Measurements from ENCODE around the gene LRRC8D. TPM values are rescaled to one million over a fixed set of nuclear protein-coding genes. Genes with fewer than 3 reads are reported as not detected.

Gene LRRC8D
- total and polyA plus RNA-seq, 2 of the 4 experiments (the other 2 are of a cell fraction) = 34.1 to 35.3 TPM

DNA sequence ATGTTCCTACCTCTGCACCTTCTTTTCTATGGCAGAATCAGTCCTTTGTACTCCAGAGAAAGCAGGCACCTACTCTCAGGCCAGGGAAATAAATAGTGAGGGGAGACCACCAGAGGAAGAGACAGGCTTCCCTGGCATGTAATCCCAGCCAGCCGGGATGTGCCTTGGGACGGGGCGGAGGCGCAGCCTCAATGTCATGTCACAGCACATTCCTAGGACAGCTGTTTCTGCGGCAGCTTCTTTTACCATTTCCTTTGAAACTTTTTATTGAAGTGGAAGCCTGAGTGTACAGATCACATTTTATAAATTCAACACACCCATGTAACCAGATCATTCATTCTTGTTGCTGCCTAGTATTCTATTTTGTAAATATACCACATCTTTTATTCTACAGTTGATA lies 106.2 kb downstream of the LRRC8D start:
- Histone ChIP-seq H3K18ac (ENCODE audit: low read depth, low read length) (no peak overlapping the region), H3K23ac (ENCODE audit: low read depth, low read length) (no peak overlapping the region), H2BK20ac (ENCODE audit: low read depth, low read length) (no peak overlapping the region), H4K91ac (ENCODE audit: insufficient read depth, low read depth, low read length) (no peak overlapping the region), H4K20me1 (ENCODE audit: insufficient read depth, low read length) (no peaks in the 10 kb centered on the region), H3K9me3 (ENCODE audit: control insufficient read depth, insufficient read depth, low read length) (no peaks in the 10 kb centered on the region), H2BK15ac (ENCODE audit: low read depth, low read length) (no peak overlapping the region), H3K56ac (ENCODE audit: extremely low read depth, insufficient read depth, low read length) (no peak overlapping the region), H3K36me3 (ENCODE audit: control insufficient read depth, insufficient read depth, low read length) (peaks cover 1% of the 10 kb centered on the region; the same call in 1 of the 2 replicates), H4K8ac (ENCODE audit: low read depth in 2 of 2, low read length in 2 of 2) (no peak overlapping the region), H3K79me1 (ENCODE audit: low read depth in 1 of 2, low read length in 2 of 2) (peaks cover 11 to 23% of the 10 kb centered on the region in 2 experiments; a peak in 3 of 4 replicates), H2BK120ac (ENCODE audit: low read depth, low read length) (no peak overlapping the region), H3K27ac (ENCODE audit: insufficient read depth, low read length) (no peak overlapping the region), H3K4me3 (ENCODE audit: insufficient read depth, low read depth, low read length) (no peak overlapping the region), H3K9ac (ENCODE audit: low read depth, low read length) (no peak overlapping the region), H2BK5ac (ENCODE audit: low read depth, low read length, poor library complexity, severe bottlenecking) (no peak overlapping the region), H3K4me2 (ENCODE audit: low read depth, low read length) (no peak overlapping the region), H2AK5ac (ENCODE audit: low read depth, low read length) (no peak overlapping the region), H4K5ac (ENCODE audit: low read depth, low read length) (no peak overlapping the region), H2AK9ac (replicated peaks; ENCODE audit: low read depth, low read length, poor library complexity) (no peak overlapping the region), H3K9me1 (ENCODE audit: insufficient read depth, low read length) (no peaks in the 10 kb centered on the region), H3K14ac (replicated peaks; ENCODE audit: low read depth, low read length) (no peak overlapping the region), H3K4me1 (ENCODE audit: control insufficient read depth, insufficient read depth, low read length) (no peaks in the 10 kb centered on the region), H3K27me3 (ENCODE audit: control insufficient read depth, insufficient read depth, low read length) (no peaks in the 10 kb centered on the region), H2AFZ (replicated peaks; ENCODE audit: low read length, poor library complexity) (no peak overlapping the region), H3K4ac (ENCODE audit: low read depth, low read length) (no peak overlapping the region)
- ATAC-seq (ENCODE audit: low read depth) (no peak), DNase-seq (no peak)
- no TSS peak for BruUV-seq (replicated peaks)
- TF ChIP-seq BHLHE40 (IDR thresholded peaks at IDR 0.05; ENCODE audit: low read depth, low read length) = no peak
- no peak for TF ChIP-seq POLR2A (IDR thresholded peaks at IDR 0.05; ENCODE audit: low read depth, low read length)
- TF ChIP-seq MXI1 (IDR thresholded peaks at IDR 0.05; ENCODE audit: borderline replicate concordance, low read depth, low read length) = no peak
- no peak for TF ChIP-seq MAZ (IDR thresholded peaks at IDR 0.05; ENCODE audit: borderline replicate concordance, low read depth, low read length)
- no peak for TF ChIP-seq MAFK (IDR thresholded peaks at IDR 0.05; ENCODE audit: low read depth, low read length)
- TF ChIP-seq CHD1 (IDR thresholded peaks at IDR 0.05; ENCODE audit: low read depth, low read length) = no peak
- no peak for TF ChIP-seq USF2 (IDR thresholded peaks at IDR 0.05; ENCODE audit: low read depth, low read length)
- no peak for TF ChIP-seq FOS (IDR thresholded peaks at IDR 0.05; ENCODE audit: low read depth, low read length)
- no peak for TF ChIP-seq NFE2L2 (IDR thresholded peaks at IDR 0.05; ENCODE audit: low read depth, low read length)
- no peak for TF ChIP-seq ELK1 (IDR thresholded peaks at IDR 0.05; ENCODE audit: borderline replicate concordance, low read depth, low read length)
- no peak for TF ChIP-seq SMC3 (IDR thresholded peaks at IDR 0.05; ENCODE audit: low read depth, low read length)
- no peak for TF ChIP-seq CTCF (conservative IDR thresholded peaks at IDR 0.05; ENCODE audit: low read depth, low read length)
- TF ChIP-seq RFX5 (IDR thresholded peaks at IDR 0.05; ENCODE audit: low read depth, low read length) = no peak
- no peak for TF ChIP-seq CEBPB (IDR thresholded peaks at IDR 0.05; ENCODE audit: low read depth, low read length)
- TF ChIP-seq RAD21 (IDR thresholded peaks at IDR 0.05; ENCODE audit: low read length) = no peak
- TF ChIP-seq RCOR1 (IDR thresholded peaks at IDR 0.05; ENCODE audit: insufficient replicate concordance, low read length) = no peak
- intact Hi-C loops (cut with micrococcal nuclease) = no loop called here
- WGBS, 2 experiments (ENCODE audit: extremely low coverage in 2 of 2, insufficient read length in 1 of 2) = 0% methylated on average over 1 of the region's 5 CpGs; no CpG with 5 or more reads in 1 of the 2 experiments
- POLR2A ChIA-PET (ENCODE audit: unreplicated experiment) = no interaction called here
- in situ Hi-C loops (cut with MboI; ENCODE audit: low sequenced_read_pairs) = no loop called here
- dilution Hi-C loops (cut with HindIII; ENCODE audit: low sequenced_read_pairs, unreplicated experiment) = no loop called here
- CTCF ChIA-PET = no interaction called here
